GM21786 (cell line): ENCODE results near the gene ARHGAP45.

Source experiments
- ATAC-seq: cut with Tn5 transposase; IDR thresholded peaks from one replicate; pipeline ENCODE4 v1.9.1; 2021; ENCODE audit not compliant: unreplicated experiment

Gene ARHGAP45

DNA sequence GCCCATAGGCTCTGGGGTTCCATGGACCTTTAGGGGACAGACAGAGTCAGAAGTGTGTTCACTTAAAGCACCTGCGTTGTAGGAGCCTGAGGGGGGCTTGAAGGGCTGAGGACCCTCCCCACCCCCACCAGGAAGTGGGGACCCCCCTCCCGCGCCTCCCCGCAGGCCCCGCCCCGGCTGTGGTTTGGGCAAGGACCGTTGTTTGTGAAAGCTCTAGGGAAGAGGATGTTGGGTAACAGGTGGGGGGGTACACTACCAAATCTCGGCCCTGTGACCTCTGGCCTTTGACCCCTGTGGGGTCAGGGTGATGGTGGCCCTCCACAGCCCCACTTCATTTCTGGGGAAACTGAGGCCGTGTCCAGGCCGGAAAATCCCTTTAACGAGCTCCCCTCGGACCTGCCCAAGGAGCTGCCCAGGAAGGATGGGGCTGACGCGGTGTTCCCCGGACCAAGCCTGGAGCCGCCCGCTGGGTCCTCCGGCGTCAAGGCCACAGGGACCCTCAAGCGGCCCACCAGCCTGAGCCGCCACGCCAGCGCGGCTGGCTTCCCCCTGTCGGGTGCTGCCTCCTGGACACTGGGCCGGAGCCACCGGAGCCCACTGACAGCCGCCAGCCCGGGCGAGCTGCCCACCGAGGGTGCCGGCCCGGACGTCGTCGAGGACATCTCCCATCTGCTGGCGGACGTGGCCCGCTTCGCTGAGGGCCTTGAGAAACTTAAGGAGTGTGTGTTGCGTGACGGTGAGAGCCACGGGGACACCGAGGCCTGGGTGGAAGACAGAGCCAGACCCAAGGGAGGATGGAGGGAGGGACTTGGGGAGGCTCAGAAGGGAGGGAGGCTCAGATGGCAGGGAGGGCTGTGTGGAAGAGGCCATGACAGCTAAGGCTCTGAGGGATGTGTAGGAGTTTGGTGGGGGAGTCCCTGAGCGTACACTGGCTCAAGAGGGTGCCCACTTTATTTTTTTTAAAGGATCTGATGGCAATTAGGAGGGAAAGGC lies 1.3 kb downstream of the ARHGAP45 start:
- no peak for ATAC-seq

DNA sequence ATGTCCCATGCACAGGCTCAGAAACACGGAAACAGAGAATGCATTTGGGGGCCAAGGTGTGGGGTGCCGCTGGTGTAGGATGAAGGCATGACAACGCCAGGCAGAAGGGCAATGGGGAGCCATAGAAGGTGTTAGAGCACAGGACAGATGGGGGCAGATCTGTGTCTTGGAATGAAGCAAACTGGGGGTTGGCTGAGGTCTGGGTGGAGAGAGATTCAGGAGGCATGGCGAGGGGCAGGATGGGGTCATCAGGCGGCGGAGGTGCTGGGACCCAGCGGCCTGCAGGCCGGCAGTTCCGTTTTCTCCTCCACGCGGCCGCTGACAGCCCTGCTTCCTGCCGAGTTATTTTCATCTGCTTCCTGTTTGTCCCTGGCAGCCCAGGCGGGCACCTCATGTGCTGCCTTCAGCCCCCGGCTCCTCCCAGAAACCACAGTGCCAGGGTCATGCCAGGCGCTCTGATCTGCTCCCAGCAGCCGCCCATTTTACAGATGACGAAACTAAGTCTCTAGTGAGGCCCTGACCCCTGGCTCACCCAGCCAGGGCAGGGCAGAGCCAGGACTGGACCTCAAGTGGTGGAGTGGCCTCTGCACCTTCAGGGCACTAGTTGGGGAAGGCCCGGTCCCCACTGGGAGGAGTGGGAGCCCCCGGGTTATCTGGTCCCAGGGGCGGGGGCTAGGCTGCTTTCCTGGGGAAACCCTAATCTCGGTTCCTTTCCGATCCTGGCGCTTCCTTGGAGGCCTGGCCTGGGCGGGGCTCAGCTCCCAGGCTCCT lies 2.2 kb downstream of the ARHGAP45 start:
- no peak for ATAC-seq

- no peak for ATAC-seq
Measured at GRCh38 chr19:1070576-1070930, 3.6 kb downstream of the ARHGAP45 start.

DNA sequence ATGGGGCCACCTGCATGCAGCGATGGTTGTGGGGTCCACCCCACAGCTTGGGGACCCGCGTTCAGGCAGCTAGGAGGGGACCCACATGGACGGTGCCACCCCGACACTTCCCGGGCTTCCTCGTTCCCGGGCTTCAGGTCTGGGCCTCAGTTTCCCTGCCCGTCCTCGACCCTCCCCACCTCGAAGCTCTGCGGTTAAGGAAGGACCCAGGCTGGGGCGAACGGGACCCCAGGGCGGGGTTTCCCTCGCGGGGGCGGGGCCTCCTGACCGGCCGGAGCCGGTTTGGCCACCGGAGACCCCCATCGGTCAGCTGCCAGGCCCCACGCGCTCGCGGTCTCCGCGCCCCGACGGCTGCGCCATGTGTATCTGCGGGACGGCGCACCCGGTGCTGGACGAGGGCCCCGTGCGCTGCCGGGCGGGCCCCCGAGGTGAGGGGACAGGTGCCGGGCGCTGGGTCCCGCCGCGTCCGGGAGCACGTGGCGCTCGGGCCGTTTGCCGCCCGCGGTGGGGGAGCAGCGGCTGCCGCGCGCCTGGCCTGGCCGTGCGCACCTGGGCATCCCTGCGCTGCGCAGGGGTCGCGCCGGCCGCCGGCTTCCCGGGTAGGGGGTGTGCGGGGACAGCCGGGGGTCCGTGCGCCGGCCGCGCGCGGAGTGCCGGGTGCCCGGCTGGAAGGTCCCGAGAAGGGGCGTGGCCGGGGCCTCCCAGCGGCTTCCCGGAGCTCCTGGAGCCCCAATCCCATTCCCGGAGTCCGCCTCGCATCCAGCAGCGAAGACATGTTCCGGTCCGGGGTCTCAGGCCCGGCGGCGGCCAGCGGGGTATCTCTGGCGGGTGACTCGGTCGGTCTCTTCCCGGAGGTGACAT lies 4.2 kb downstream of the ARHGAP45 start:
- no peak for ATAC-seq

GRCh38 chr19:1072371-1073015 lies 5.5 kb downstream of the ARHGAP45 start:
- ATAC-seq, result no peak

DNA sequence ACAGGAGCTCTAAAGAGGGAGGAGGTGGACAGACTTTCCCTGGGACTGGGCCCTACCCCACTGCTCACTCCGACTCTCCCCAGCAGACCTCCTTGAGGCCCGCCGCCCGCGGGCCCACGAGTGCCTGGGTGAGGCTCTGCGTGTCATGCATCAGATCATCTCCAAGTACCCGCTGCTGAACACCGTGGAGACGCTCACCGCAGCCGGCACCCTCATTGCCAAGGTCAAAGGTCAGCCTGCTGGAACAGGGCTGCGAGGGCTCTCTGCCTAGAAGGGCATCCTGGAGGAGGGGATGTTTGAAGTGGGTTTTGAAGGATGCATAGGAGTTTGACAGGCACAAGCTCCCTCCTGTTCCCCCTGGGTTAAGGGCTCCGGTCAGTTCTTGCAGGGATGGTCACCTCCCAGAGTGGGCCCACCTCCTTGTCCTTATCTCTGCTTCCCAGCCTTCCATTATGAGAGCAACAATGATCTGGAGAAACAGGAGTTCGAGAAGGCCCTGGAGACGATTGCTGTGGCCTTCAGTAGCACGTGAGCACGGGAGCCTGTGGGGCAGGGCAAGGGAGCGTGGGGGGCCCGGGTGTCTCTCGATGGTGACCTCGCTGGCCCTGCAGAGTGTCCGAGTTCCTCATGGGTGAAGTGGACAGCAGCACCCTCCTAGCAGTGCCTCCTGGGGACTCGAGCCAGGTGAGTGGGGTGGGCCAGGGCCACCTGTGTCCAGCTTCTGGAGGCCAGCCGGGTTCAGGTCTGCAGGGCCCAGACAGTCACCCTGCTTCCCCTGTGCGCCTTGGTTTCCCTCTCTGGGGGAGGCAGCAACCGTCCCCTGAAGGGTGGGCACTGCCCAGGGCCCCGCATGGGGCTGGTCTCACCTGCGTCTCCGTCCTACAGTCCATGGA lies 6.3 kb downstream of the ARHGAP45 start:
- no peak for ATAC-seq

DNA sequence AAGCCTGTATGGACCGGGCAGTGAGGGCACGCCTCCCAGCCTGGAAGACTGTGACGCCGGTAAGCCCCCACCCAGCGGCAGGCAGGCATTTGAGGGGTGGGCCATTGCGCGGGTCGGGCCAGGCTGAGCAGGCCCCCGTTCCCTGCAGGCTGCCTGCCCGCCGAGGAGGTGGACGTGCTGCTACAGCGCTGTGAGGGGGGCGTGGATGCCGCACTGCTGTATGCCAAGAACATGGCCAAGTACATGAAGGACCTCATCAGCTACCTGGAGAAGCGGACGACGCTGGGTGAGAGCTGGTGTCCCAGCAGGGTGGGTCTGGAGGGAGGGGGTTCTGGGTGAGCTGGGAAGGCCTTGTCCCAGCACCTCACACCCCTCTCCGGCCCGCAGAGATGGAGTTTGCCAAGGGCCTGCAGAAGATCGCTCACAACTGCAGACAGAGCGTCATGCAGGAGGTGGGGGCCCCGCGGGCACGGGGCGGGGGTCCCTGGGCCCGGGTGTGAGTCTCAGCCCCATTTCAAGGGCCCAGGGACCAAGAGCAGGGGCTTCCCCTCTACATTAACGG lies 7.1 kb downstream of the ARHGAP45 start:
- no peak for ATAC-seq

DNA sequence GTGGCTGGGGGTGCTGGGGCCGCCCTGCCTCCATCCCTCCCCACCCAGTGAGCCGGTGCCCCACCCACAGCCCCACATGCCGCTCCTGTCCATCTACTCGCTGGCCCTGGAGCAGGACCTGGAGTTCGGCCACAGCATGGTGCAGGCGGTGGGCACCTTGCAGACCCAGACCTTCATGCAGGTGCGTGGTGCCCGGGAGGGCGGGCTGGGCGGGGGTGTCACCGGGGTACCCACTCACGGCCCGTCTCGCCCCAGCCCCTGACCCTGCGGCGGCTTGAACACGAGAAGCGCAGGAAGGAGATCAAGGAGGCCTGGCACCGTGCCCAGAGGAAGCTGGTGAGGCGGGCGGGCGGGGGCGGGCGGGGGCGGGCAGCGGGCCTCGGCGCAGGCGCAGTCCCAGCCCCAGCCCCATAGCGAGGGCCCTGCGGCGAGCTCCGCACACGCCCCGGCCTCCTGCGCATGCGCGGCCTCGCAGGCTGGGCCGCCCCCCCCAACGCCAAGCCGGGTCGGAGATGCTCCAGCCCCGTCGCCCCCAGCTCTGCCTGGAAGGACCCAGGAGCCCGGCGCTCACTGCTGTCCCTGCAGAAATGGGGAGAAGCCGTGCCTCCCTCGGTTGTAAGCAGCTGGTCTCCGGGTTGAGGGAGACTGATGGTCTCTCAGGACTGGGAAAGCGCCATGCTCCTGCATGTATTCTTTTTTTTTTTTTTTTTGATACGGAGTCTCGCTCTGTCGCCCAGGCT lies 7.7 kb downstream of the ARHGAP45 start:
- no peak for ATAC-seq

GRCh38 chr19:1076046-1076386 lies 9.0 kb downstream of the ARHGAP45 start:
- no peak for ATAC-seq

DNA sequence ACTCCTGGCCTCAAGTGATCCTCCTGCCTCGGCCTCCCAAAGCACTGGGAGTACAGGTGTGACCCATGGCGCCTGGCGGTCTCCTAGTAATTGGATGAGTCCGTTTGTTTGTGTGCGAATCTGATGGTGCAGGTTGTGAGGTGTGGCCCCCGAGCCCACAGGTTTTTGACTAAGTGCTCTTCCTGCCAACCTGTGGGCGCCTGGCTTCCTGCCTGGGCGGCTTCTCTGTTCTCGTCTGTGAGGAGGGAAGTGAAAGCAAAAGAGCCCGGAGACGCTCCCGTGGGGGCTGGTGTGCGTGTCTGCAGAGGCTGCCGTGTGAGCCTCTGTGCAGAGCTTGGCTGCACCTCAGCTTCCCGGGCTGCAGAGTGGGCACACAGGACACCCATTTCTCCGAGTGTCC lies 10.0 kb downstream of the ARHGAP45 start:
- ATAC-seq, result peak; percentile 65

DNA sequence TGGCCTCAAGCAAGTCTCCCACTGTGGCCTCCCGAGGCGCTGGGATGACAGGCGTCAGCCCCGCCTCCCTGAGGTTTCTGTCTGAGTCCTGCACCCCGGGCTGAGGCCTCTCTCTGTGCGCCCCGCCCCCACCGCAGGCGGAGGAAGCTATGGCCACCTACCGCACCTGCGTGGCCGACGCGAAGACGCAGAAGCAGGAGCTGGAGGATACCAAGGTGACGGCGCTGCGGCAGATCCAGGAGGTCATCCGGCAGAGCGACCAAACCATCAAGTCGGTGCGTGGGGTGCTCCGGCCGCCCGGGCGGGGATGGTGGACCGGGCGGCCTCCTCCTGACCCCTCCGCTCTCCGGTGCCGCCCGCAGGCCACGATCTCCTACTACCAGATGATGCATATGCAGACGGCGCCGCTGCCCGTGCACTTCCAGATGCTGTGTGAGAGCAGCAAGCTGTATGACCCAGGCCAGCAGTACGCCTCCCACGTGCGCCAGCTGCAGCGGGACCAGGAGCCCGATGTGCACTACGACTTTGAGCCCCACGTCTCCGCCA lies 12.7 kb downstream of the ARHGAP45 start:
- ATAC-seq, result no peak

DNA sequence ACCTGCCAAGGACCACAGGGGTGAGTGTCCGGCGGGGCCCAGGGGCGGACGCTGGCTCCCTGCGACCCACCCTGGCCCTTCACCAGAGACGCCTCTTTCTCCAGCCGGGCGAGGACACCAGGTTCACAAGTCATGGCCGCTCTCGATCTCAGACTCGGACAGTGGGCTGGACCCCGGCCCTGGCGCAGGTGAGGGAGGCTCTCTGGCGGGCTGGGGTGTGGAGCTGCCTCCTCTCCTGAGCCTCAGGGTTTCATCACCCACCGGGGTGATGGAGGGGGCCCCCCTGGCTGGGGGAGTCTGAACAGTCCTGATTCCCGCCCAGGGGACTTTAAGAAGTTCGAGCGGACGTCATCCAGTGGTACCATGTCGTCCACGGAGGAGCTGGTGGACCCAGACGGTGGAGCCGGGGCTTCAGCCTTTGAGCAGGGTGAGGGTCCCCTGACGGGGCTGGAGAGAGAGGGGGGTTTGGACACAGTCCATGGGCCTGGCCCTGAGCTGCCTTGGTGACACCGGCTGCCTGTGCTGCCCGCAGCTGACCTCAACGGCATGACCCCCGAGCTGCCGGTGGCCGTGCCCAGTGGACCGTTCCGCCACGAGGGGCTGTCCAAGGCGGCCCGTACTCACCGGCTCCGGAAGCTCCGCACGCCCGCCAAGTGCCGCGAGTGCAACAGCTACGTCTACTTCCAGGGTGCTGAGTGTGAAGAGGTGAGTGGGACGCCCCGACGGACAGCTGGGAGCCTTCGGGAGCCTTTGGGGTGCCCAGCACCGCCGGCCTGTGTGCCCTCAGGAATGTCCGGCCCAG lies 13.6 kb downstream of the ARHGAP45 start:
- ATAC-seq, result no peak

DNA sequence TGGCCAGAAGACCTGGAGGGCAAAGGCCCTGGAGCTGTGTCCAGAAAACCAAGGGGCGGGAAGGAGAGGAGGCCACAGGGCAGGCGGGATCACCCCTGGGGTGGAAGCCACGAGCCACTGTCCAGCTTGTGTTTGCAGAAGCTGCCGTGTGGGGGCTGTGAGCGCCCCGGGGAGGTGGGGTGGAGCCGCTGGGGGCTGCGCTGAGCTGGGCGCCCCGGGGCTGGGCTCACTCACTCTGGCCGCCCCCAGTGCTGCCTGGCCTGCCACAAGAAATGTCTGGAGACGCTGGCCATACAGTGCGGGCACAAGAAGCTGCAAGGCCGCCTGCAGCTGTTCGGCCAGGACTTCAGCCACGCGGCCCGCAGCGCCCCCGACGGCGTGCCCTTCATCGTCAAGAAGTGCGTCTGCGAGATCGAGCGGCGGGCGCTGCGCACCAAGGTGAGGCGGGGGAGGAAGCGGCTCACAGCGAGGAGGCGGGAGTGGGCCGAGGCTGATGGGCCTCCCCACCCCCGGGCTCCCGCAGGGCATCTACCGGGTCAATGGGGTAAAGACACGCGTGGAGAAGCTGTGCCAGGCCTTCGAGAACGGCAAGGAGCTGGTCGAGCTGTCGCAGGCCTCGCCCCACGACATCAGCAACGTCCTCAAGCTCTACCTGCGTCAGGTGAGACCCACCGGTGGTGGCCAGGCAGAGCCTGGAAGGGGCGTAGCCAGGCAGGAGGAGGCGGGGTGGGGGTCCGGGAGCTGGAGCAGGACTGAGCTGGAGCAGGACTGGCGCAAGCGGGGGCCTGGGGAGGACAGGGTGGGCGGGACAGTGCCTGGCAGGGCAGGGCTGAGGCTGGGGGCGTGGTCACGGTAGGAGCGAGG lies 14.6 kb downstream of the ARHGAP45 start:
- no peak for ATAC-seq

DNA sequence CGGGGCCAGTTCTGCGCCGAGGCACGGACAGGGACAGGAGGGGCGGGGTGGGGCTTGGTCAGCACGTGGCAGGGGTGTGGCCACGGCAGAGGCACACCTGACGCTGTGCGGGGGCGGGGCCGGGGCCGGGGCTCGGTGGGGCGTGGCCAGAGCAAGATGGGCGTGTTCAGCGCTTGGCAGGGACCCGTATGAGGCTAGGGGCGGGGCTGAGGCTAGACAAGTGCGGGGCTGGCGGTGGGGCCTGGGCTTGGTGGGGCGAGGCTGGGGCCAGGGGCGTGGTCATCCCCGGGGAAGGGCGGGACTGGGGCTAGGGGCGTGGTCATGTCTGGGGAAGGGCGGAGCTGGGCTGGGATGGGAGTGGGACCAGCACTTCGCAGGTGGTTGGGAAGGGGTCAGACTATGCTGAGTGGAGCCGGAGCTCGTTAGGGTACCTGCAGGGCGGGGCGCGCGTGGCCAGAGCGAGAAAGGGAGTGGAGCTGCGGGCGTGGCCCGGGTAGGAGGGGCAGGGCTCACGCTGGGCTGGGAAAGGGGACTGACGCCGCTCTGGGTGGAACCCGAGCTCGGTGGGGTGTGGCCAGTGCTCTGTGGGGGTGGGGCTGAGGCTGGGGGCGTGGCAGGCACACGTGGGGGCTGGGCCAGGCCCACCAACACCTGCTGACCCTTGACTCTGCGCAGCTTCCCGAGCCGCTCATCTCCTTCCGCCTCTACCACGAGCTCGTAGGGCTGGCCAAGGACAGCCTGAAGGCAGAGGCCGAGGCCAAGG lies 15.4 kb downstream of the ARHGAP45 start:
- no peak for ATAC-seq

DNA sequence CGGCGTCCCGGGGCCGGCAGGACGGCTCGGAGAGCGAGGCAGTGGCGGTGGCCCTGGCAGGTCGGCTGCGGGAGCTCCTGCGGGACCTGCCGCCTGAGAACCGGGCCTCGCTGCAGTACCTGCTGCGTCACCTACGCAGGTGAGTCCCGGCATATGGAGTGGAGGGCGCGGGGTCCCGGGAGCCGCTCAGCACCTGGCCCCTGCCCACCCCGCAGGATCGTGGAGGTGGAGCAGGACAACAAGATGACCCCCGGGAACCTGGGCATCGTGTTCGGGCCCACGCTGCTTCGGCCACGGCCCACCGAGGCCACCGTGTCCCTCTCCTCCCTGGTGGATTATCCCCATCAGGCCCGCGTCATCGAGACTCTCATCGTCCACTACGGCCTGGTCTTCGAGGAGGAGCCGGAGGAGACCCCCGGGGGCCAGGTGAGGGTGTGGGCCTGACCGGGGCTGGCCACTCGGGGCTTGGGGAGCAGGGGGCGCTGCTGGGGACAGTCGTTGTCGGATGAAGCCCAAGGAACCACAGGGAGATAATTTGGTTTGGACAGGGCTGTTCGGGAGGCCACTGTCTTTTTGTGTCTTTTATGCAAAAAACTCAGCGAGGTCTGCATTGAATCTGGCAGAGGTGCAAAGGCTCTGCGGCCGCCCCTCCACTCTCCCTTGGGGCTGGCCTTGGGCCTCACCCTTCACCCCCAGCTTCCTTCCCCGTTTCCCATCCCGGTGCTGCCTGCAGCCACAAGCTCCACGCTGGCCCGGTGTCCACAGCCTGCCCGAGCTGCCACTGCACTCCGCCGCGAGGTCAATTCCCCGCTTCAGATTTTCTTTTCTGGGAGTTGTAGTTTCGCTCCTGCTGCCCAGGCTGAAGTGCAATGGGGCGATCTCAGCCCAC lies 16.2 kb downstream of the ARHGAP45 start:
- ATAC-seq, result no peak
